GM12878 (cell line): ENCODE results near the gene ADAMTSL3. TPM values are rescaled to one million over a fixed set of nuclear protein-coding genes. Genes with fewer than 3 reads are reported as not detected.

ENCODE experiments used
- ATAC-seq: fragments of 200-7000 bp; cut with Tn5 transposase; 3 replicates; pipeline ENCODE4 v1.9.1; 2020; ENCODE audit warnings: mild to moderate bottlenecking, moderate library complexity
- BruUV-seq: library from RNA; stranded (reverse); fragments of 400-500 nt; replicated peaks from 2 replicates; lab custom pipeline; 2021; lab: Mats Ljungman, UMichigan
- CTCF ChIA-PET: fragments of 300-600 bp; sonication (Branson Sonifier 250); formaldehyde crosslinking; extraction: SDS; loops from one replicate; lab custom pipeline; 2021; ENCODE audit warnings: inconsistent platforms; lab: Yijun Ruan, JAX
- POLR2A ChIA-PET: fragments of 350-600 bp; formaldehyde crosslinking; extraction: SDS; loops from one replicate; lab custom pipeline; 2021; ENCODE audit warnings: inconsistent platforms; lab: Charles Lee
- RAD21 ChIA-PET: fragments of 300-600 bp; sonication (Branson Sonifier 250); formaldehyde crosslinking; loops from one replicate; lab custom pipeline; 2023; ENCODE audit warnings: antibody characterized with exemption; ENCODE audit not compliant: unreplicated experiment; lab: Charles Lee
- SMC1A ChIA-PET: fragments of 300-600 bp; sonication (Branson Sonifier 250); formaldehyde crosslinking; loops from one replicate; lab custom pipeline; 2023; ENCODE audit not compliant: unreplicated experiment, uncharacterized antibody; lab: Charles Lee
- DNase-seq: peaks from one replicate; pipeline ENCODE4 v3.0.0-alpha.2; 2011; ENCODE audit warnings: low read depth, low spot score
- FAIRE-seq: peaks from 3 replicates; lab custom pipeline; 2011; peaks lifted over from hg19 to GRCh38; lab: Jason Lieb, UNC
- H2AFZ ChIP-seq: 2 replicates; pipeline ENCODE4 v1.6.0; 2011; ENCODE audit warnings: low read depth, low read length, control low read depth; ENCODE audit not compliant: control insufficient read depth
- H3K27ac ChIP-seq: 2 replicates; pipeline ENCODE4 v1.5.1; 2011; ENCODE audit warnings: control low read depth; ENCODE audit not compliant: control insufficient read depth, insufficient read depth
- H3K27me3 ChIP-seq, 2 experiments: replicated peaks in 1 of 2; 2 replicates each; pipeline versions ENCODE4 v1.6.0 to v1.6.1; 2011; ENCODE audit warnings: low read length in 1 of 2; ENCODE audit not compliant: control insufficient read depth in 2 of 2, insufficient read depth in 2 of 2
- H3K36me3 ChIP-seq, 2 experiments: 2 replicates each; pipeline ENCODE4 v1.5.1; 2011; ENCODE audit warnings: low read length in 1 of 2; ENCODE audit not compliant: control insufficient read depth in 2 of 2, insufficient read depth in 2 of 2
- H3K4me1 ChIP-seq: 2 replicates; pipeline ENCODE4 v1.6.1; 2011; ENCODE audit warnings: mild to moderate bottlenecking, low read length, moderate library complexity, mixed read lengths; ENCODE audit not compliant: control insufficient read depth, insufficient read depth
- H3K4me2 ChIP-seq: 2 replicates; pipeline ENCODE4 v1.6.0; 2011; ENCODE audit warnings: control low read depth; ENCODE audit not compliant: control insufficient read depth, insufficient read depth
- H3K4me3 ChIP-seq: fragments of 200-600 bp; sonication (generic); 2 replicates; pipeline ENCODE4 v1.5.1; 2016
- H3K79me2 ChIP-seq: 2 replicates; pipeline ENCODE4 v1.6.0; 2011; ENCODE audit warnings: low read length; ENCODE audit not compliant: control insufficient read depth, insufficient read depth
- H3K9ac ChIP-seq: 2 replicates; pipeline ENCODE4 v1.8.0; 2011; ENCODE audit warnings: low read length, control low read depth, mixed read lengths; ENCODE audit not compliant: control insufficient read depth, insufficient read depth
- H3K9me3 ChIP-seq: replicated peaks from 3 replicates; pipeline ENCODE4 v1.5.1; 2011; ENCODE audit warnings: mild to moderate bottlenecking, low read length; ENCODE audit not compliant: control insufficient read depth, insufficient read depth
- H4K20me1 ChIP-seq: 2 replicates; pipeline ENCODE4 v1.6.0; 2011; ENCODE audit not compliant: control insufficient read depth, insufficient read depth
- ATF3 ChIP-seq: IDR thresholded peaks from 2 replicates; pipeline ENCODE4 v1.6.1; 2011; ENCODE audit warnings: low read depth, mild to moderate bottlenecking, low read length, moderate library complexity, borderline replicate concordance; ENCODE audit errors: extremely low read depth
- FOXM1 ChIP-seq: IDR thresholded peaks from 2 replicates; pipeline ENCODE4 v1.6.1; 2012; ENCODE audit warnings: low read depth, mild to moderate bottlenecking, inconsistent platforms, low read length, moderate library complexity
- HDAC2 ChIP-seq: fragments of 200-600 bp; sonication (generic); IDR thresholded peaks from 2 replicates; pipeline ENCODE4 v1.6.1; 2017
- NFYB ChIP-seq: IDR thresholded peaks from 2 replicates; pipeline ENCODE4 v1.6.1; 2011; ENCODE audit warnings: low read depth, mild to moderate bottlenecking, low read length, improper control_type of control experiment, moderate library complexity; ENCODE audit not compliant: insufficient read depth
- PAX8 ChIP-seq: fragments of 450-650 bp; IDR thresholded peaks from 2 replicates; pipeline ENCODE4 v1.6.1; 2017; ENCODE audit warnings: mild to moderate bottlenecking, moderate library complexity
- RAD51 ChIP-seq: fragments of 450-650 bp; IDR thresholded peaks from 2 replicates; pipeline ENCODE4 v1.6.1; 2016; ENCODE audit warnings: moderate library complexity, mild to moderate bottlenecking, inconsistent platforms
- SMARCA5 ChIP-seq: fragments of 450-650 bp; IDR thresholded peaks from 2 replicates; pipeline ENCODE4 v1.6.1; 2017; ENCODE audit warnings: mild to moderate bottlenecking
- SREBF2 ChIP-seq: IDR thresholded peaks from 2 replicates; pipeline ENCODE4 v1.6.1; 2012; ENCODE audit warnings: mild to moderate bottlenecking, low read length
- STAT1 ChIP-seq: fragments of 450-650 bp; conservative IDR thresholded peaks from 2 replicates; pipeline ENCODE4 v1.6.1; 2014; ENCODE audit warnings: antibody characterized with exemption, mild to moderate bottlenecking
- STAT3 ChIP-seq: IDR thresholded peaks from 2 replicates; pipeline ENCODE4 v1.6.1; 2011; ENCODE audit warnings: low read depth, low read length, improper control_type of control experiment
- YBX1 ChIP-seq: fragments of 450-650 bp; IDR thresholded peaks from 2 replicates; pipeline ENCODE4 v1.6.1; 2016; ENCODE audit warnings: antibody characterized with exemption
- ZNF592 ChIP-seq: fragments of 450-650 bp; IDR thresholded peaks from 2 replicates; pipeline ENCODE4 v1.6.1; 2017; ENCODE audit warnings: mild to moderate bottlenecking, moderate library complexity
- WGBS: methylation state at CpG from one replicate; pipeline ENCODE4 v1.1.6; 2016; ENCODE audit warnings: low lambda C conversion rate; ENCODE audit not compliant: insufficient replicate concordance, insufficient coverage; ENCODE audit errors: missing lambda C conversion rate; 5-methylcytosine and 5-hydroxymethylcytosine counted together
- in situ Hi-C: fragments of 300-500 bp; cut with MboI; formaldehyde crosslinking; loops from 9 replicates; pipeline ENCODE4 v1.14.3; 2018; ENCODE audit warnings: mixed read lengths
- intact Hi-C: fragments of 100-400 bp; cut with micrococcal nuclease; formaldehyde crosslinking; loops from one replicate; pipeline ENCODE4 v1.14.2; 2022; ENCODE audit not compliant: unreplicated experiment
- polyA plus RNA-seq, 11 experiments: library from polyadenylated mRNA; depleted of rRNA in 4 of 11; unstranded in 6 of 11; stranded (reverse) in 5 of 11; fragments of >200 nt; fragmentation: Nextera tagmentation in 4 of 11; fragmentation: Illumina TruSeq in 1 of 11; extraction: Ambion mirVana in 4 of 11; extraction: Trizol in 1 of 11; gene quantifications; 1 replicate in 1 of 11; 2 replicates in 10 of 11; pipeline versions ENCODE4 v1.2.1 to v1.2.3, GENCODE V29; 2011 to 2016; ENCODE audit warnings: inconsistent platforms in 2 of 11, missing spikeins in 2 of 11, low read depth in 1 of 11
- total RNA-seq, 4 experiments: library from RNA; depleted of rRNA in 3 of 4; stranded (reverse); fragments of >200 nt in 3 of 4; fragmentation: Illumina TruSeq in 1 of 4; extraction: Trizol in 1 of 4; gene quantifications; 2 replicates each; pipeline versions ENCODE4 v1.2.1 to v1.2.3, GENCODE V29; 2013 to 2021

ADAMTSL3 gene
- total and polyA plus RNA-seq, 10 of the 15 experiments (the other 5 are each of a cell fraction or from before 2014, with no cell fraction given): 0.01 to 0.28 (median 0.13) TPM

GRCh38 chr15:84016371-84016770 is 362.4 kb downstream of the ADAMTSL3 start:
- H3K4me2 ChIP-seq: no peak overlapping the region
- DNase-seq (no peak), ATAC-seq (no peak), FAIRE-seq (no peak)
- no TSS peak for BruUV-seq
- no peaks in the 10 kb centered on the region for H3K9me3 ChIP-seq
- ChIA-PET POLR2A (no interaction called here), SMC1A (interaction anchor here (1.0 to 1.4 kb wide), 6 partner anchors 10 to 216 kb away, joined by 3 to 5 read pairs (median 4); no protein-coding TSS in a partner anchor), CTCF (interaction anchor here (0.7 to 1.8 kb wide), 7 partner anchors 8 to 401 kb away, joined by 3 to 5 read pairs (median 3); no protein-coding TSS in a partner anchor), RAD21 (interaction anchor here (1.2 kb wide), 1 partner anchor 32 kb away, joined by 4 read pairs; no protein-coding TSS in a partner anchor)
- H2AFZ ChIP-seq: no peak overlapping the region
- WGBS: 62% methylated on average over 3 of the region's 3 CpGs
- TF ChIP-seq YBX1 (no peak), SMARCA5 (no peak), RAD51 (no peak), HDAC2 (no peak), STAT3 (no peak), SREBF2 (no peak), ZNF592 (no peak), PAX8 (no peak), NFYB (no peak), STAT1 (no peak), FOXM1 (no peak), ATF3 (no peak)
- H3K4me3 ChIP-seq: no peak overlapping the region
- in situ Hi-C loops (no loop called here), intact Hi-C loops (no loop called here)
- no peaks in the 10 kb centered on the region for H3K36me3 ChIP-seq
- no peaks in the 10 kb centered on the region for H3K4me1 ChIP-seq
- H3K79me2 ChIP-seq: no peaks in the 10 kb centered on the region
- H3K27me3 ChIP-seq: no peaks in the 10 kb centered on the region
- no peak overlapping the region for H3K27ac ChIP-seq
- no peaks in the 10 kb centered on the region for H4K20me1 ChIP-seq
- no peak overlapping the region for H3K9ac ChIP-seq
